ENCODE results near the gene MYRF. TPM values are rescaled to one million over a fixed set of nuclear protein-coding genes. Genes with fewer than 3 reads are reported as not detected.

MYRF gene
- total and polyA plus RNA-seq, 2 donors (not counting 3 experiments of a cell fraction or from before 2014, with no cell fraction given), result 0.82 to 0.98 TPM

GRCh38 chr11:61762798-61763197 lies 10.4 kb downstream of the MYRF start:
- Histone ChIP-seq H3K9ac (replicated peaks; ENCODE audit: extremely low read depth, insufficient read depth, low read length) (no peak overlapping the region), H3K9me1 (replicated peaks; ENCODE audit: control insufficient read depth, extremely low read depth, insufficient read depth, low read length) (no peaks in the 10 kb centered on the region), H3K27me3 (ENCODE audit: control insufficient read depth in 2 of 2, insufficient read depth in 2 of 2, low read length in 2 of 2) (peaks cover 0 to 2% of the 10 kb centered on the region in 2 experiments), H3K79me2 (ENCODE audit: control insufficient read depth, insufficient read depth, low read length) (no peaks in the 10 kb centered on the region), H3K4me2 (ENCODE audit: insufficient read depth, low read length) (no peak overlapping the region), H4K20me1 (replicated peaks; ENCODE audit: control insufficient read depth, extremely low read depth, insufficient read depth, low read length) (no peaks in the 10 kb centered on the region), H3K9me3 (replicated peaks; ENCODE audit: control insufficient read depth, insufficient read depth, low read length) (no peaks in the 10 kb centered on the region), H3K4me1 (ENCODE audit: control insufficient read depth, extremely low read depth, insufficient read depth, low read length) (no peaks in the 10 kb centered on the region), H3K36me3 (ENCODE audit: control insufficient read depth in 2 of 2, extremely low read depth in 1 of 2, insufficient read depth in 2 of 2, low read length in 2 of 2) (no peaks in the 10 kb centered on the region), H2AFZ (ENCODE audit: low read depth, low read length) (no peak overlapping the region), H3K27ac (ENCODE audit: insufficient read depth, low read depth, low read length) (no peak overlapping the region), H3K4me3 (replicated peaks in 1 of 3; ENCODE audit: insufficient read depth in 1 of 3, low read depth in 1 of 3, low read length in 3 of 3) (no peak overlapping the region)
- ChIA-PET POLR2A (no interaction called here), CTCF (no interaction called here)
- no peak for DNase-seq (ENCODE audit: low read depth, low spot score)
- dilution Hi-C loops (cut with MboI; ENCODE audit: extremely low pct_ligation_motif_present, low sequenced_read_pairs) (no loop called here), intact Hi-C loops (cut with micrococcal nuclease) (no loop called here)
- no TSS peak for BruUV-seq (replicated peaks)
- no peak for FAIRE-seq
- TF ChIP-seq FOS (IDR thresholded peaks at IDR 0.05; ENCODE audit: borderline replicate concordance, insufficient read depth, low read length) (no peak), MYC (IDR thresholded peaks at IDR 0.05; ENCODE audit: low read depth, low read length) (no peak), GATA2 (IDR thresholded peaks at IDR 0.05; ENCODE audit: insufficient read depth, insufficient read length, low read depth, low read length) (no peak), EZH2 (IDR thresholded peaks at IDR 0.05; ENCODE audit: borderline replicate concordance, low read depth, low read length, severe bottlenecking) (no peak), POLR2AphosphoS5 (IDR thresholded peaks at IDR 0.05; ENCODE audit: insufficient read depth, low read depth, low read length) (no peak), MAX (IDR thresholded peaks at IDR 0.05; ENCODE audit: insufficient read depth, insufficient read length) (no peak), JUN (IDR thresholded peaks at IDR 0.05; ENCODE audit: borderline replicate concordance, insufficient read depth, insufficient read length, low read depth) (no peak), CTCF (IDR thresholded peaks at IDR 0.05; ENCODE audit: extremely low read depth in 1 of 2, insufficient read depth in 1 of 2, low read depth in 1 of 2, low read length in 2 of 2) (no peak), POLR2A (IDR thresholded peaks at IDR 0.05; ENCODE audit: low read depth, low read length) (no peak)
